ENCODE results near the gene RAB4B. TPM values are rescaled to one million over a fixed set of nuclear protein-coding genes. Genes with fewer than 3 reads are reported as not detected.

Gene RAB4B
- total RNA-seq, 2 experiments from 2014 or later, result 38.0 to 41.7 TPM

DNA sequence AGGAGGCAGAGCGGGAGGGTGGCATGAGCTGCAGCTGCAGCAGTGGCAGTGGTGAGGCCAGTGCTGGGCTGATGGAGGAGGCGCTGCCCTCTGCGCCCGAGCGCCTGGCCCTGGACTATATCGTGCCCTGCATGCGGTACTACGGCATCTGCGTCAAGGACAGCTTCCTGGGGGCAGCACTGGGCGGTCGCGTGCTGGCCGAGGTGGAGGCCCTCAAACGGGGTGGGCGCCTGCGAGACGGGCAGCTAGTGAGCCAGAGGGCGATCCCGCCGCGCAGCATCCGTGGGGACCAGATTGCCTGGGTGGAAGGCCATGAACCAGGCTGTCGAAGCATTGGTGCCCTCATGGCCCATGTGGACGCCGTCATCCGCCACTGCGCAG lies 22.9 kb downstream of the RAB4B start:
- H3K36me3 Mint-ChIP-seq, result peaks cover 31% of the 10 kb centered on the region
- DNase-seq, result no peak
- H3K27ac Mint-ChIP-seq, result peak overlapping the region; percentile 89
- CTCF ChIA-PET, result interaction anchor here (1.0 to 1.6 kb wide), 2 partner anchors 19 to 167 kb away, joined by 3 read pairs; no protein-coding TSS in a partner anchor
- H3K27me3 Mint-ChIP-seq, result no peaks in the 10 kb centered on the region
- POLR2A ChIA-PET, result interaction anchor here (1.0 kb wide), 1 partner anchor 48 kb away, joined by 5 read pairs; no protein-coding TSS in a partner anchor
- no peaks in the 10 kb centered on the region for H3K9me3 Mint-ChIP-seq
- peaks cover 75% of the 10 kb centered on the region for H3K4me1 Mint-ChIP-seq (ENCODE audit: low read depth)
- H3K4me3 Mint-ChIP-seq, result peak overlapping the region; percentile 92
- intact Hi-C loops (cut with micrococcal nuclease), result loop anchor here (5.0 kb wide), 2 partner anchors 189 to 461 kb away; partner anchors contain the start of gene HNRNPUL1

DNA sequence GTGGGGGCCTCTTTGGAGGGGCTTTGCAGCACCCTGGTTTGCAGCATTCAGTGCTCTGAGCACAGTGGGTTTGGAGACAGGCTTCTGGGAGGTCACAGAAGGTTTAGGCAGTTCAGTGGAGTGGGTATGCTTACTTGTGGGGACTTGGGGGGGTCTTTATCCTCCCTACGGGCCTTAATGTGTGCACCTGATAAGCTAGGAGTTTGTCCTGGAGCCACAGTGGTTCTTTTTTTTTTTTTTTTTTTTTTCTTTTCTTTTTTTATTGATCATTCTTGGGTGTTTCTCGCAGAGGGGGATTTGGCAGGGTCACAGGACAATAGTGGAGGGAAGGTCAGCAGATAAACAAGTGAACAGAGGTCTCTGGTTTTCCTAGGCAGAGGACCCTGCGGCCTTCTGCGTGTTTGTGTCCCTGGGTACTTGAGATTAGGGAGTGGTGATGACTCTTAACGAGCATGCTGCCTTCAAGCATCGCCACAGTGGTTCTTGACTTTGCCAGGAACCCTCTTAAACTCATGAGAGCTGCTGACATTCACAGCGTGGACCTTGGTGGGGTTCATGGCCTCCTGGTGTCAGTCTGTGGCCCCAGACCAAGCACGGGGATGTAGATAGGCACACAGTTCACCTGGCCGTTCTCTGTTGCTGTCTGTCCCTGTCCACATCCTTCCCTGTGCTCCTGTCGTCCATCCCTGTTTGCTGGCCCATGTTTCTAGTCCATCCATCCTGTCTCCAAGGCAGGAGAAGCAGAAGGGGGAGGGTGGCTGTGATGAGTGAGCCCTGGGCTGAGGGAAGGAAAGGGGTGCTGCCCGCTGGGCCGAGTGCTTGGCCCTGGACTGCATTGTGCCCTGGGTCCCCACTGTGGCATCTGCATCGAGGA lies 23.6 kb downstream of the RAB4B start:
- Mint-ChIP-seq H3K4me3 (peak overlapping the region; percentile 92), H3K4me1 (ENCODE audit: low read depth) (peaks cover 81% of the 10 kb centered on the region), H3K36me3 (peaks cover 32% of the 10 kb centered on the region), H3K9me3 (no peaks in the 10 kb centered on the region), H3K27me3 (no peaks in the 10 kb centered on the region), H3K27ac (peak overlapping the region; percentile 89)
- CTCF ChIA-PET, result interaction anchor here (1.0 to 1.6 kb wide), 3 partner anchors 18 to 167 kb away, joined by 3 read pairs; no protein-coding TSS in a partner anchor
- intact Hi-C loops (cut with micrococcal nuclease), result loop anchor here (5.0 kb wide), 2 partner anchors 189 to 461 kb away; partner anchors contain the start of gene HNRNPUL1
- DNase-seq, result no peak
- POLR2A ChIA-PET, result interaction anchor here (1.0 kb wide), 1 partner anchor 49 kb away, joined by 5 read pairs; no protein-coding TSS in a partner anchor

DNA sequence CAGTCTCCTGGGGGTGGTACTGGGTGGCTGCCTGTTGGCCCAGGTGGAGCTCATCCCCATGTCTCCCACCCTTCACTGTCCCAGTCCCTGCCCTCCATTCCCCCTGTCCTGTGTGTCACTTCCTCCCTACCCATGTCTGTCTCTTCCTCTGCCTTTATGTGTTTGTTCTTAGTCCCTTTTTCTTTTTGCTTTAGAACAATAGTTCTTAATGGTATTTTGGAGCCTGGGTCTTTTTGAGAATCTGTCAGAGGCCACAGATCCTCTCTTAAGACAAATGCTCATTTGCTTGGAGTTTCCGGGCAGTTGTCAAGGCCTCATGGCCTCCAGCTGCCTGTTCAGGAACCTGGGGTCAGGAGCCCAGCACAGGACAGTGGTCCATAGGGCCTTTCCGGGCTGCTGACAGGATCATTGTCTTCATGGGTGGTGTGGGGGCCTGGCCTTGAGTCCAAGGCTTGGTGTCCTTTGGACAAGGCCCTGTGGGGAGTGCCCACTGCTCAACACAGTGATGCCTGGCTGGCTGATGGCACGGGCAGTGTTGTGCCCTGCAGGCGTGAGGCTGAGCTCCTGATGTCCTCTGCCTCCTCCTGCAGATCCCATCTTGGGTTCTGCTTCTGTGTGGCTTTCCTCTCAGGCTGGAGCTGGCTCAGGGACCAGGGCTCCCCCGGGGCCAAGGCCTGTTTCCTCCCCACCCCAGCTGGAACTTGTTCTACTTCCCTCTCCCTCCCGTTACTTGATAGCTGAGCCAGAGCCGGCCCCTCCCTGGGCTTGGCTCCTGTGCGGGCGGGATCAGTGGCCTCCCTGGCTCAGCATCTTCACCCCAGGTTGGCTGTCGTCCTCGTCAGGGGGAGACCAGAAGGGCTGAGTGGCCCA lies 24.5 kb downstream of the RAB4B start:
- peaks cover 86% of the 10 kb centered on the region for H3K4me1 Mint-ChIP-seq (ENCODE audit: low read depth)
- no peaks in the 10 kb centered on the region for H3K27me3 Mint-ChIP-seq
- ChIA-PET CTCF (interaction anchor here (1.3 to 1.6 kb wide), 2 partner anchors 139 to 168 kb away, joined by 3 read pairs; no protein-coding TSS in a partner anchor), POLR2A (interaction anchor here (0.6 to 0.9 kb wide), 4 partner anchors 35 to 86 kb away, joined by 3 to 7 read pairs (median 3); partner anchors contain the start of genes COQ8B and ITPKC)
- H3K27ac Mint-ChIP-seq, result peak overlapping the region; percentile 89
- peaks cover 39% of the 10 kb centered on the region for H3K36me3 Mint-ChIP-seq
- no peak for DNase-seq
- H3K4me3 Mint-ChIP-seq, result peak overlapping the region; percentile 76
- no peaks in the 10 kb centered on the region for H3K9me3 Mint-ChIP-seq
- intact Hi-C loops (cut with micrococcal nuclease), result loop anchor here (1.0 to 5.0 kb wide), 3 partner anchors 24 to 460 kb away; partner anchors contain the start of genes HNRNPUL1 and RAB4B

DNA sequence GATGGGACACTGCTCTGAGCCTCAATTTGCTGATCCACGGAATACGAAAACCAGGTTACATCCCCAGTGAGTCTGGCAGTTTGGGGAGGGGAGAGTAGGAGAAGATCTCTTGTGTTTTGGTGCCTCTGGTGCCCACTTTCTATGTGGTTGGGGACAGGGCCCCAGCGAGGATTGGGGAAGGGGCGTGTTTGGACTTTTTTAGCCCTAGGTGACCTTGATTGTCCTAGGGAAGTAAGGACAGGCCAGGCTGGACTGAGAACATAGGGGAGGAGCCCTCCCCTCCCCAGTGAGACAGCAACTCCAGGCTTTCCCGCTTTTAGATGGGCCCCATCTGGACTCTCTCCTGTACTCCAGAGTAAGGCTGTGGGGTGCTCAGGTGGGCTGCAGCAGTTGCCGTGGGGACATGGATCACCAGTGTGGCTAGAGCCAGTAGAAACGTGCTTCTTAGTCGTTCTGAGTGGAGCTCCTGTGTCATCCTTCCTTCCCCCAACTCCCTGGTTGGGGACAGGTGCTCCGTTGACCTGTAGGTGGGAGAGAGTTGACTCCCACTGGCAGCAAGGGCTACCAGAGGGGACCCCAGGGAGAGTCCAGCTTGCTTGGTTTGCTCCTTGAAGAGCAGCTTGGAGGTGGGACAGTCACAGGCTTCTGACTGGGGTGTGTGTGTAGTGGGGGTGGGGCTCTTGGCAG lies 25.3 kb downstream of the RAB4B start:
- Mint-ChIP-seq H3K4me3 (peak overlapping the region; percentile 76), H3K9me3 (no peaks in the 10 kb centered on the region), H3K27me3 (no peaks in the 10 kb centered on the region), H3K4me1 (ENCODE audit: low read depth) (peaks cover 84% of the 10 kb centered on the region), H3K36me3 (peaks cover 44% of the 10 kb centered on the region), H3K27ac (peak overlapping the region; percentile 89)
- POLR2A ChIA-PET, result interaction anchor here (0.6 to 0.9 kb wide), 3 partner anchors 36 to 87 kb away, joined by 3 to 7 read pairs (median 3); partner anchors contain the start of genes COQ8B and ITPKC
- intact Hi-C loops (cut with micrococcal nuclease), result loop anchor here (1.0 to 5.0 kb wide), 3 partner anchors 25 to 459 kb away; partner anchors contain the start of genes HNRNPUL1 and RAB4B
- CTCF ChIA-PET, result no interaction called here
- DNase-seq, result no peak

DNA sequence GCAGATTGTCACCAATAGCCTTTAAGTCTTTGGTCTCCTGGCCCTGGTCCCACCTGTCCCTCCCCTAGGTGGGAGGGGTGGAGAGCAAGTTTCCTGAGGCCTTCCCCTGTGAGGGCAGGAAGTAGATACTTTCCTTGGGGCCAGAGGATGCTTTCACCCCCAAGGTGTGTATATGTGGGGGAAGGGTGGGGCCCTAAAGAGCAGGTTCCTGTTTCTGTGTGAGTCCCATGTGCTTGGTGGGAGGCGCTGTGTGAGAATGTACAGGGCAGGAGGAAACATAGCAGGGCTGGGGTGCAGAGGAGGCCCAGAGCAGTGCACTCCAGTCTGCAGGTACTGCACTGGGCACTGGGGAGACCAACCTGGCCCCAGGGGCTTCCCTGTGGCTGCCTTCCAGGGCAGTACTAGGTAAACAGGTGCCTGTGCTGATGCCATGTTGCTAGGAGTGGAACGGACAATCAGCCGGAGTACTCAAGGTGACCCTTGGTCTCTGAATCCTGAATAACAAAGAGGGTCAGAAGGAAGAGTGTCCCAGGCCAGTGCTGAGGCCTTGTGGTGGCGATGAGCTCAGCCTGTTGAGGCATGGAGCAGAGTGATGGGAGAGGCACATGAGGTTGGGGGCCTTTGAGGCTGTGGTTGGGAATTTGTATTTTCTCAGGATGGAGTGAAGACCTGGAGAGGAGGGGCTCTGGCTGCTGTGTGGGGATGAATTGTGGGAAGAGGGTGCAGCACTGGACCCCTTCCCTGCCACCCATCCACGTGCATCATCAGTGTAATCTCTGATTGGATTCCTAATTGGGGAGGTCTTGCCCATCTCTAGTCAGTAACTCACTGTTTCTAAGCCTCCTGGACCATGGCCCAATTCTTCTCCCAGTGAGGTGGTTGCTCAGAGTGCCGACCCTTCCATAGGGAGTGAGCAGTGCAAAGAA lies 26.1 kb downstream of the RAB4B start:
- intact Hi-C loops (cut with micrococcal nuclease), result loop anchor here (1.0 to 5.0 kb wide), 3 partner anchors 26 to 458 kb away; partner anchors contain the start of genes HNRNPUL1 and RAB4B
- peak overlapping the region; percentile 89 for H3K27ac Mint-ChIP-seq
- peak; percentile 79 for DNase-seq
- H3K9me3 Mint-ChIP-seq, result no peaks in the 10 kb centered on the region
- peaks cover 41% of the 10 kb centered on the region for H3K36me3 Mint-ChIP-seq
- peak overlapping the region; percentile 76 for H3K4me3 Mint-ChIP-seq
- peaks cover 82% of the 10 kb centered on the region for H3K4me1 Mint-ChIP-seq (ENCODE audit: low read depth)
- POLR2A ChIA-PET, result interaction anchor here (1.0 to 3.3 kb wide), 2 partner anchors 26 to 52 kb away, joined by 7 to 17 read pairs; partner anchors contain the start of gene RAB4B
- no peaks in the 10 kb centered on the region for H3K27me3 Mint-ChIP-seq
- CTCF ChIA-PET, result interaction anchor here (1.1 to 5.8 kb wide), 5 partner anchors 16 to 142 kb away, joined by 4 to 58 read pairs (median 38); partner anchors contain the start of genes ACTMAP and RAB4B

DNA sequence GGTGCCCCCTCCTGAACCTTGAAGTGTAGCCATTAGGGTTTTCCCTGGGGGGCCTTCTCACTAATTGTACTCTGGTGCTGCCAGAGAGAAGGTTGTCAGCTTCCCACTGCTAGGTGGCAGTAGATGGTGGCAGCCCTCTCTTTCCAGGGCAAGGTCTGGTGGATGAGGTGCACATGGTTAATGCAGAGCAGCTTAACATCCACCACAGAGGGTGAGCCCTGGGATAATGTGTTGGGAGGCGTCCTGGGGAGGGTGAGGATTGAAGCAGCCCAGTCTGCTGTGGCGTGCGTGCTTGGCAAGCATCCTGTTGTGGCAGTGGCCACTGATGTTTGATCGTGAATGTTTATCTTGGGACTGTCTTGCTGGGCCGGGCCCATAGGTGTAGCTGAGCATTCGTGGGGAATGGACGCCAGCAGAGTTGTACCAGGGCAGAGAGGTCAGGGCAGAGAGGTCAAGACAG lies 26.8 kb downstream of the RAB4B start:
- H3K27me3 Mint-ChIP-seq, result no peaks in the 10 kb centered on the region
- peaks cover 42% of the 10 kb centered on the region for H3K36me3 Mint-ChIP-seq
- peaks cover 83% of the 10 kb centered on the region for H3K4me1 Mint-ChIP-seq (ENCODE audit: low read depth)
- H3K9me3 Mint-ChIP-seq, result no peaks in the 10 kb centered on the region
- no peak for DNase-seq
- intact Hi-C loops (cut with micrococcal nuclease), result loop anchor here (5.0 kb wide), 2 partner anchors 193 to 457 kb away; partner anchors contain the start of gene HNRNPUL1
- peak overlapping the region; percentile 89 for H3K27ac Mint-ChIP-seq
- CTCF ChIA-PET, result interaction anchor here (0.6 to 5.8 kb wide), 11 partner anchors 12 to 143 kb away, joined by 3 to 58 read pairs (median 11); partner anchors contain the start of genes ACTMAP, COQ8B, ITPKC and RAB4B
- POLR2A ChIA-PET, result interaction anchor here (0.9 to 3.3 kb wide), 5 partner anchors 27 to 88 kb away, joined by 3 to 17 read pairs (median 7); partner anchors contain the start of genes COQ8B, ITPKC and RAB4B
- peak overlapping the region; percentile 76 for H3K4me3 Mint-ChIP-seq

DNA sequence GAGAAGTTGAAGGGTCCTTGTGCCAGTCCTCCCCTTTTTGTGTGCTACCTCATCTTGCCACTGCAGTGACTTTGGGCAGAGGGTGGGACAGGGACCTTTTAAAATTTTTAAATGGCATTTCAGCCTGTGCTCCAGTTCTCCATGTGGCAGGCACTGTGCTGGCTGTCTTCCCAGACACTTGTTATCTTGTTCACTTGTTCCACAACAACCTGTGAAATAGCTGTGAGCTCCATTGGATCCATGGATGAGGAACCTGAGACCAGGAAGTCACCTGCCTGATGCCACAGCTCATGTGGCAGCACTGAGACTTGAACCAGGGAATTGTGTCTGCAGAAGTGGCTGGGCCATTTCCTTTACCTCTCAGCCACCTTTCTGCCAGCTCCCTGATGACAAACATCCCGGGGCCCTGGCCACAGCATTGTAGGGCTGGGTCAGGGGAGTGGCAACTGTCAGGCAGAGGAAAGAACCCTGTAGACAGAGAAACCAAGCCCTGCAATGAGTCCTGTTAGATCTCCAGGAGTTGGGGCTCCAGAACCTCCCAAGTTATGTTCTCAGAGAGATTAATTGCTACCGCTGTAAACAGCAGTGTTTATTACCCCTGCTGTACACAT lies 27.3 kb downstream of the RAB4B start:
- peak overlapping the region; percentile 89 for H3K27ac Mint-ChIP-seq
- peak overlapping the region; percentile 45 for H3K4me3 Mint-ChIP-seq
- H3K9me3 Mint-ChIP-seq, result no peaks in the 10 kb centered on the region
- intact Hi-C loops (cut with micrococcal nuclease), result no loop called here
- peaks cover 84% of the 10 kb centered on the region for H3K4me1 Mint-ChIP-seq (ENCODE audit: low read depth)
- ChIA-PET POLR2A (interaction anchor here (0.9 to 3.3 kb wide), 4 partner anchors 27 to 89 kb away, joined by 3 to 17 read pairs (median 10); partner anchors contain the start of genes COQ8B, ITPKC and RAB4B), CTCF (interaction anchor here (0.6 to 5.8 kb wide), 12 partner anchors 12 to 1707 kb away, joined by 3 to 58 read pairs (median 8); partner anchors contain the start of genes ACTMAP, COQ8B, ITPKC and RAB4B)
- DNase-seq, result peak; percentile 72
- H3K36me3 Mint-ChIP-seq, result peaks cover 40% of the 10 kb centered on the region
- H3K27me3 Mint-ChIP-seq, result no peaks in the 10 kb centered on the region

DNA sequence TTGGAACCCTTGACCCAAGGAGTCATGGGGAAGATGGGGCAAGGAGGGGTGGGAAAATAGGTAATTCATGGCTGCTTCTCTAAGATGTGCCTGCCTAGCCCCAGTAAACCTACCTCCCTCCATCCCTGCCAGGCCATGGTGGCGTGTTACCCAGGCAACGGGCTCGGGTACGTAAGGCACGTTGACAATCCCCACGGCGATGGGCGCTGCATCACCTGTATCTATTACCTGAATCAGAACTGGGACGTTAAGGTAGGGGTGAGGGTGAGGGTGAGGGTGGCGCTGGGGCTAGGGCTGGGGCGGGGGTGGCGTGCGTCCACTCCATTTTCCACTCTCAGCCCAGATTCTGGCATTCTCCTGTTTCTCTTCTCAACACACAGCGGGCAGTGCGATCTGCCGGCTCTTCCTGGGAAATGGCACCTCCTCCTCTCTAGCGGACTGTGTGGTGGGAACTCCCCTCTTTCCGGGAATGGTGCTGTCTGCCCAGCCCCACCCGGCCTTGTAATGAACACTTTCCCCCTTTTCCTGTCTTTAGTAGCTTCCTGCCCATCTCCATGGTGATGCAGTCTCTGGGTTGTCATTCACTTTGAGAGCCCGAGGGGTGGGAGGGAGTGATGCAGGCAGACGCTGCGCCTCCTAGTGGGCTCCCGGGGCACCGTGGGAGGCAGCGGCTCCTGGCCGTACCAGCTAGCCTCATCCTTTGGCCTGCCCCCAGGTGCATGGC lies 28.5 kb downstream of the RAB4B start:
- POLR2A ChIA-PET, result interaction anchor here (1.0 to 3.3 kb wide), 5 partner anchors 28 to 143 kb away, joined by 5 to 17 read pairs (median 7); partner anchors contain the start of genes ACTMAP and RAB4B
- H3K9me3 Mint-ChIP-seq, result no peaks in the 10 kb centered on the region

More for the DNA sequence above, 28.5 kb downstream of the RAB4B start:
- Mint-ChIP-seq H3K36me3 (peaks cover 40% of the 10 kb centered on the region), H3K27me3 (no peaks in the 10 kb centered on the region), H3K27ac (peak overlapping the region; percentile 89), H3K4me3 (peak overlapping the region; percentile 67), H3K4me1 (ENCODE audit: low read depth) (peaks cover 81% of the 10 kb centered on the region)
- CTCF ChIA-PET, result interaction anchor here (1.0 to 5.8 kb wide), 18 partner anchors 8 to 149 kb away, joined by 3 to 58 read pairs (median 6); partner anchors contain the start of genes ACTMAP, COQ8B, ITPKC and NUMBL
- intact Hi-C loops (cut with micrococcal nuclease), result loop anchor here (2.0 kb wide), 1 partner anchor 56 kb away; the partner anchor contains the start of genes ACTMAP and SNRPA
- DNase-seq, result peak; percentile 89

Data from activated CD4-positive, alpha-beta memory T cell treated with anti-CD3 and anti-CD28 coated beads for 36 hours (primary cell).